AG04450 (cell line): ENCODE measurements around the gene KRT32. TPM values are rescaled to one million over a fixed set of nuclear protein-coding genes. Genes with fewer than 3 reads are reported as not detected.
A peak's percentile ranks its signal among the peaks of the same experiment; 100 is the strongest.

Experiments used
- CTCF ChIA-PET: fragments of 300-600, 350-600 bp; formaldehyde crosslinking; extraction: SDS; loops from one replicate; lab custom pipeline; 2022; ENCODE audit warnings: antibody characterized with exemption, inconsistent platforms; lab: Charles Lee
- POLR2A ChIA-PET: fragments of 350-600 bp; formaldehyde crosslinking; extraction: SDS; loops from one replicate; lab custom pipeline; 2021; ENCODE audit warnings: antibody characterized with exemption, inconsistent platforms; lab: Yijun Ruan, JAX
- DNase-seq: peaks from one replicate; pipeline ENCODE4 v3.0.0-alpha.2; 2011; ENCODE audit warnings: low read depth, low spot score
- H3K27ac ChIP-seq: one replicate; pipeline ENCODE4 v1.5.1; 2012; ENCODE audit warnings: low read depth, low read length, control low read depth
- H3K27me3 ChIP-seq: one replicate; pipeline ENCODE4 v1.6.0; 2012; ENCODE audit warnings: low read length; ENCODE audit not compliant: control insufficient read depth, insufficient read depth
- H3K4me3 ChIP-seq: 2 replicates; pipeline ENCODE4 v1.5.1; 2011; ENCODE audit warnings: mild to moderate bottlenecking, low read depth, low read length, control low read depth
- H3K9me3 ChIP-seq: 2 replicates; pipeline ENCODE4 v1.5.1; 2012; ENCODE audit warnings: low read length; ENCODE audit not compliant: control insufficient read depth, insufficient read depth
- polyA plus RNA-seq: library from polyadenylated mRNA; depleted of rRNA; stranded (reverse); fragments of >200 nt; gene quantifications from 2 replicates; pipeline ENCODE4 v1.2.3, GENCODE V29; 2011
- TF ChIP-seq, protein P1 (sequence below): IDR thresholded peaks from 2 replicates; pipeline ENCODE4 v1.5.1; 2011; ENCODE audit warnings: low read depth, low read length, control low read depth, inconsistent platforms

KRT32 gene
- polyA plus RNA-seq, 1 experiment, result 0.09 TPM

DNA sequence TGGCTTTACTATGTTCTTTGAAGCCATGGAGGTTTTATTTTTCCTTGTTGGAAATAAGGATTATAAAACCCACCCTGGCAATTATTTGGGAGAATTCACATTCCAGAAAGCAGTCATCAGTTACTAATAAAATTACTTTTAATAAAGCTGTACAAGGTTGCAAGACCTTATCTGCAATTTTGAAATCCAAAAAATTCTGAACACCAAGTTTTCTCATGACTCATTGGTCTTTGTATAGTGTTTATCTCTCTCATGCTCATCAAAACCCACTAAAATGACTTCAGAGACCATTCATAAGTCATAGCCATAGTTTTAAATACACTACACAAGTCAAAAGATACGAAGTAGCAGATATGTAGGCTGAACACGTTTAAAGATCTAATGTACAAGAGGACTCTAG lies 20.4 kb downstream of the KRT32 start:
- Histone ChIP-seq H3K27ac (no peak overlapping the region), H3K27me3 (peaks cover 5% of the 10 kb centered on the region), H3K4me3 (no peak overlapping the region), H3K9me3 (peaks cover under 1% of the 10 kb centered on the region; the same call in 1 of the 2 replicates)
- CTCF ChIA-PET, result interaction anchor here (1.5 to 1.8 kb wide), 2 partner anchors 125 to 202 kb away, joined by 4 to 7 read pairs; no protein-coding TSS in a partner anchor
- TF ChIP-seq, protein P1, sequence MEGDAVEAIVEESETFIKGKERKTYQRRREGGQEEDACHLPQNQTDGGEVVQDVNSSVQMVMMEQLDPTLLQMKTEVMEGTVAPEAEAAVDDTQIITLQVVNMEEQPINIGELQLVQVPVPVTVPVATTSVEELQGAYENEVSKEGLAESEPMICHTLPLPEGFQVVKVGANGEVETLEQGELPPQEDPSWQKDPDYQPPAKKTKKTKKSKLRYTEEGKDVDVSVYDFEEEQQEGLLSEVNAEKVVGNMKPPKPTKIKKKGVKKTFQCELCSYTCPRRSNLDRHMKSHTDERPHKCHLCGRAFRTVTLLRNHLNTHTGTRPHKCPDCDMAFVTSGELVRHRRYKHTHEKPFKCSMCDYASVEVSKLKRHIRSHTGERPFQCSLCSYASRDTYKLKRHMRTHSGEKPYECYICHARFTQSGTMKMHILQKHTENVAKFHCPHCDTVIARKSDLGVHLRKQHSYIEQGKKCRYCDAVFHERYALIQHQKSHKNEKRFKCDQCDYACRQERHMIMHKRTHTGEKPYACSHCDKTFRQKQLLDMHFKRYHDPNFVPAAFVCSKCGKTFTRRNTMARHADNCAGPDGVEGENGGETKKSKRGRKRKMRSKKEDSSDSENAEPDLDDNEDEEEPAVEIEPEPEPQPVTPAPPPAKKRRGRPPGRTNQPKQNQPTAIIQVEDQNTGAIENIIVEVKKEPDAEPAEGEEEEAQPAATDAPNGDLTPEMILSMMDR, result no peak
- POLR2A ChIA-PET, result no interaction called here
- no peak for DNase-seq

DNA sequence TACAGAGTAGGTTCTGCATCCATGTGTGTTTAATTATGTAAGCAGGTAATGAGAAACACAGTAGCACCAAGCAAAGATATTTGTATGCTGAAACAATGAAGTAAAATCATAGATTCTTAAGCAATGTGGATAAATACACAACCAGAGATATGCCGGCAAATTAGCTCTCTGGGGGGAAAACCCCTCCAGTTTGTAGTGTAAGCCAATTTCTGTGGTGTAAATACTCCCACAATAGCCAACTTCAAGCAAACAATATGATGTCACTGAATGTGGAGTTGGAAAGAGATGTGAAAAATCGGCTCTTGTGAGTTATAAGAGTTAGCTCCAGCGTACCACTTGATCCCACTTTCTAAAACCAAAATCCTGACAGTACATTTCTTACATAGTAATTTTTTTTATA lies 22.5 kb downstream of the KRT32 start:
- CTCF ChIA-PET, result interaction anchor here (1.0 kb wide), 1 partner anchor 105 kb away, joined by 3 read pairs; no protein-coding TSS in a partner anchor
- peaks cover 9% of the 10 kb centered on the region for H3K27me3 ChIP-seq
- DNase-seq, result no peak
- H3K27ac ChIP-seq, result peak overlapping the region; percentile 11
- POLR2A ChIA-PET, result no interaction called here
- TF ChIP-seq, protein P1, result no peak
- no peak overlapping the region for H3K4me3 ChIP-seq
- H3K9me3 ChIP-seq, result peaks cover 5% of the 10 kb centered on the region; the same call in 1 of the 2 replicates

DNA sequence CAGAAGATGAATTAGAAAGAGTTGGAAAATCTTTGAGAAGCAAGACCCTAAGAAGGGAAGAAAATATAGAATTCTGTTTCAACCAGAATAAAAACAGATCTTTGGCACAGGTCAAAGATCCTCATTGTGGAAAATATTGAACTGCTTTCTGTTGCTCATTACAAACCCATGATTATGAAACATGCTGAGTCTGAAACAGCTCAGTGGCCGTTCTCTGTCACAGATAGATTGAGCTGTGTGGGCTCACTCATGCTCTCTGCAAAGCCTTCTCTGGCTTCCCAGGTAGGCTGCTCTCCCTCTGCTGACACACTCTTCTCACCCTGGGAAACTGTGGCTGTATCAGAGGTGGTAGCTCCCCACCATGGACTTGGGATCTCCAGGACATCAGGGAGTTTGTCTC lies 23.0 kb downstream of the KRT32 start:
- DNase-seq, result no peak
- H3K4me3 ChIP-seq, result no peak overlapping the region
- peaks cover 8% of the 10 kb centered on the region for H3K27me3 ChIP-seq
- TF ChIP-seq, protein P1, result no peak
- CTCF ChIA-PET, result interaction anchor here (1.0 kb wide), 1 partner anchor 105 kb away, joined by 3 read pairs; no protein-coding TSS in a partner anchor
- POLR2A ChIA-PET, result no interaction called here
- H3K9me3 ChIP-seq, result peaks cover 5% of the 10 kb centered on the region; the same call in 1 of the 2 replicates
- H3K27ac ChIP-seq, result peak overlapping the region; percentile 11

DNA sequence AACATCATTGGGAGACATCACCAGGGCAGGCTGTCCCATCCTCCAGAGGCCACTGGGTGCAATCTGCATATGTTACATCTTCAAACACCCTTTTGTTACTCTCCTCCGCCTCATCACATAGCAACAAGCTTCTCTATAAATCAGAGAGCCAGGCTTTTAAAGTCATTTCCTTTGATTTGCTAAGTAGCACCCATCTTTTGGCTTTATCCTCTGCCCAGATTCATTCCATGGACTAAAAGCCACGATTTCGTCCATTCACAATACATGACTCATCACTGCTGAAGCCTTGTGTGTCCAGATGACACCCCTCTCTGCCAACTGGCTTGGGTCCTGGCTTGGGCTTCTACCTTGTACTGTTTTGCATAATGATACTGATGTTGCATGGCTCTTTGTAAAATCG lies 24.4 kb downstream of the KRT32 start:
- Histone ChIP-seq H3K9me3 (peaks cover 9% of the 10 kb centered on the region; the same call in 1 of the 2 replicates), H3K27me3 (peaks cover 10% of the 10 kb centered on the region), H3K4me3 (no peak overlapping the region), H3K27ac (no peak overlapping the region)
- ChIA-PET CTCF (interaction anchor here (2.0 kb wide), 1 partner anchor 106 kb away, joined by 4 read pairs; no protein-coding TSS in a partner anchor), POLR2A (no interaction called here)
- TF ChIP-seq, protein P1, result no peak
- no peak for DNase-seq

DNA sequence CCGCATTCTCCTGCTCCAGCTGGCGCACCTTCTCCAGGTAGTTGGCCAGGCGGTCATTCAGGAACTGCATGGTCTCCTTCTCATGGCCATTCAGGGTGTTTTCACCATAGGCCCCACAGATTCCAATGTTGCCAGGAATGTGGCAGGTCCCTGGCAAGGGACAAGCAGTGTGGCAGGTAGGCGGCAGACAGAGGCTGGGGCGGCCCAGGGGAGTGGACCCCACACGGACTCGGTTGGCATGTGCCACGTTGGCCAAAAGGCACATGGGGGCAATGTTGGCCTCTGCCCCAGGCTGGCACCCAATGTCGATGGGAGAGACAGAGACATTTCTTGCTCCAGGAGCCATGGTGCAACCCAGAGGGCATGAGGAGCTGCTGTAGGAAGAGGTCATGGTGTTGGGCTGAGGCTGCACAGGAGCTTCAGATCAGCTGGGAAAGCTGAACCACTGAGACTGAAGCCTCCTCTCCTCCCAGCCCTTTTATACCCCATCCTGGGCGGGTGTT lies 26.6 kb downstream of the KRT32 start, which contains the start of gene KRT38:
Gene KRT38, minus strand, starts transcription at position 453 of the 503 bp plus-strand sequence. Its CDS starts 62 bp downstream, at position 391.
- CTCF ChIA-PET, result no interaction called here
- TF ChIP-seq, protein P1, result no peak
- Histone ChIP-seq H3K27me3 (peaks cover 10% of the 10 kb centered on the region), H3K27ac (no peak within 1 kb of the TSS), H3K9me3 (peaks cover 9% of the 10 kb centered on the region; the same call in 1 of the 2 replicates), H3K4me3 (no peak within 1 kb of the TSS)
- no peak for DNase-seq
- POLR2A ChIA-PET, result no interaction called here
